GM21576 (cell line): Measurements from ENCODE around the gene G6PC1.
"Not testable (repeated sequence)": the region's sequence is repeated elsewhere in the genome, so short reads cannot be mapped to it uniquely, and the experiment has no call there.

ENCODE experiments used
- ATAC-seq: cut with Tn5 transposase; IDR thresholded peaks from one replicate; pipeline ENCODE4 v1.9.1; 2021; ENCODE audit warnings: mild to moderate bottlenecking, moderate library complexity; ENCODE audit not compliant: unreplicated experiment

The G6PC1 gene

DNA sequence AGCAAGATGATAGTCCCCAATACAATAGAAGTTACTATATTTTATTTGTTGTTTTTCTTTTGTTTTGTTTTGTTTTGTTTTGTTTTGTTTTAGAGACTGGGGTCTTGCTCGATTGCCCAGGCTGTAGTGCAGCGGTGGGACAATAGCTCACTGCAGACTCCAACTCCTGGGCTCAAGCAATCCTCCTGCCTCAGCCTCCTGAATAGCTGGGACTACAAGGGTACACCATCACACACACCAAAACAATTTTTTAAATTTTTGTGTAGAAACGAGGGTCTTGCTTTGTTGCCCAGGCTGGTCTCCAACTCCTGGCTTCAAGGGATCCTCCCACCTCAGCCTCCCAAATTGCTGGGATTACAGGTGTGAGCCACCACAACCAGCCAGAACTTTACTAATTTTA lies 618 bp upstream of the G6PC1 start:
- ATAC-seq, result not testable (repeated sequence)

GRCh38 chr17:42901535-42902229 lies 1.1 kb downstream of the G6PC1 start:
- no peak for ATAC-seq

GRCh38 chr17:42904110-42904469 lies 3.5 kb downstream of the G6PC1 start:
- no peak for ATAC-seq

- no peak for ATAC-seq
Observed at GRCh38 chr17:42906772-42907446, 6.3 kb downstream of the G6PC1 start.

DNA sequence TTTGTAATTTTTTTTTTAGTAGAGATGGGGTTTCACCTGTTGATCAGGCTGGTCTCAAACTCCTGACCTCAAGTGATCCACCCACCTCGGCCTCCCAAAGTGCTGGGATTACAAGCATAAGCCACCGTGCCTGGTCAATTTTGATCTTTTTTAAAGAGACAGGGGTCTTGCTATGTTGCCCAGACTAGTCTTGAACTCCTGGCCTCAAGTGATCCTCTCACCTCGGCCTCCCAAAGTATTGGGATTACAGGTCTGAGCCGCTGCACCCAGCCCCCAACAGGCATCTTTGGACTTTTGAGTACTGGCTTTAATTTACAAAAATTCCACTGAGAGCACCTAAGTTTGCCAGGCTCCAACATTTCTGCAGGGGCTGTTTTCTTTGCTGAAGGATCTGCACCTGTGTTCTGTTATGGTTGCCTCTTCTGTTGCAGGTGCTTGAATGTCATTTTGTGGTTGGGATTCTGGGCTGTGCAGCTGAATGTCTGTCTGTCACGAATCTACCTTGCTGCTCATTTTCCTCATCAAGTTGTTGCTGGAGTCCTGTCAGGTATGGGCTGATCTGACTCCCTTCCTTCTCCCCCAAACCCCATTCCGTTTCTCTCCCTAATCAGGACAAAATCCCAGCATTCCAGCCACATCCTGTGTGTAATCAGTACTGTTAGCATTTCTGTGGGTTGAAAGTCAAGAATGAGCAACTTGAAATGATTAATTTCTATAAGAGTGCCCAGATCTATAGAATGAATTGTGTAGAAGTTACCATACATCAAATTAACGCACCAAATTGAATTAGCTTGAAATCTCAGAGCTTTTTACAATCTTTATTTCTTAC lies 8.5 kb downstream of the G6PC1 start:
- no peak for ATAC-seq

DNA sequence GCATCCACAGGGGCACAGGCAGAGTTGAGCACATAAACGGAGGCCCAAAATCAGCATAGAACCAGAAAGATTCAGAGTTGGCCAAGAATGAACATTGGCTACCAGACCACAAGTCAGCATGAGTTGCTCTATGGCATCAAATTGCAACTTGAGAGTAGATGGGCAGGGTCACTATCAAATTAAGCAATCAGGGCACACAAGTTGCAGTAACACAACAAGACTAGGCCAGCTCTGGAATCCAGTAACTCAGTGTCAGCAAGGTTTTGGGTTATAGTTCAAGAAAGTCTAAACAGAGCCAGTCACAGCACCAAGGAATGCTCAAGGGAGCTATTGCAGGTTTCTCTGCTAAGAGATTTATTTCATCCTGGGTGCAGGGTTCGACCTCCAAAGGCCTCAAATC lies 12.9 kb downstream of the G6PC1 start:
- no peak for ATAC-seq

- no peak for ATAC-seq
Observed at GRCh38 chr17:42913981-42914617, 13.5 kb downstream of the G6PC1 start.

- not testable (repeated sequence) for ATAC-seq
Observed at GRCh38 chr17:42915288-42915687, 14.7 kb downstream of the G6PC1 start.

DNA sequence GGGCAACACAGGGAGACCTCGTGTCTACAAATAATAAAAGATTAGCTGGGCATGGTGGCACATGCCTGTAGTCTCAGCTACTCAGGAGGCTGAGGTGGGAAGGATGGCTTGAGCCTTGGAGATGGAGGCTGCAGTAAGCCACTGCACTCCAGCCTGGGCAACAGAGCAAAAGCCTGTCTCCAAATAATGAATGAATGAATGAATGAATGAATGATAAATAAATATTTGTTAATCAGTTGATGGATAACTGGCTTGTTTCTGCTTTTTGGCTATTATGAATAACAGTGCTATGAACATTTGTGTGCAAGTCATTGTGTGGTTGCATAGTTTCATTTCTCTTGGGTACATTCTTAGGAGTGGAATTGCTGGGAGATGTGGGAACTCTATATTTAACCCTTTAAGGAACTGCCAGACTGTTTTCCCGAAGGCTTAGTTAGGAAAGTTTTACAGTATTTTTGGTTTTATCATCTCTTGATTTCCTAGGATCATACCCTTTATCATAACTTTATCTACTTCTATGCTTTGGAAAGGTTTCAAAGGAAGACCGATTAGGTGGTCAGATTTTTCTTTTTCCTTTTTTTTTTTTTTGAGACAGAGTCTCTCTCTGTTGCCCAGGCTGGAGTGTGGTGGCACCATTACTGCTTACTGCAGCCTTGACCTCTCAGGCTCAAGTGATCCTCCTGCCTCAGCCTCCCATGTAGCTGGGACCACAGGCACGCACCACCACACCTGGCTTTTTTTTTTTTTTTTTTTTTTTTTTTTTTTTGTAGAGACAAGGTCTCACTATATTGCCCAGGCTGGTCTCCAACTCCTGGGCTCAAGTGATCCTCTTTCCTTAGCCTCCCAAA lies 16.0 kb downstream of the G6PC1 start:
- ATAC-seq, result not testable (repeated sequence)

DNA sequence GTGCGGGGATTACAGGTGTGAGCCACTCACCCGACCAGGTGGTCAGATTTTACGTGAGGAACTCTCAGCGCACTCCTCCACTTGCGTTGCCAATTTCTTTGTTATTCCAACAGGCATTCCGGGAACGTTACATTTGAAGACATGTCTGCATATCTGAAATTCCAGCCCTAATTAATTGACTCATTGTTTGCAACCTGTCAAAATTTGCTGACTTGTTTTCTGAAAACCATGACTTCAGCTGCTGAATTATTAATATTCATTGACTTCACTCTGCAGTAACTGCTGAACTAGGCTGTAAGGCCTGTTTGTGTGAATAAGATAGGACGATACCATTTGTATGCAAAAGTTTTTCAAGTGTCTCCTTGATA lies 16.6 kb downstream of the G6PC1 start:
- no peak for ATAC-seq

DNA sequence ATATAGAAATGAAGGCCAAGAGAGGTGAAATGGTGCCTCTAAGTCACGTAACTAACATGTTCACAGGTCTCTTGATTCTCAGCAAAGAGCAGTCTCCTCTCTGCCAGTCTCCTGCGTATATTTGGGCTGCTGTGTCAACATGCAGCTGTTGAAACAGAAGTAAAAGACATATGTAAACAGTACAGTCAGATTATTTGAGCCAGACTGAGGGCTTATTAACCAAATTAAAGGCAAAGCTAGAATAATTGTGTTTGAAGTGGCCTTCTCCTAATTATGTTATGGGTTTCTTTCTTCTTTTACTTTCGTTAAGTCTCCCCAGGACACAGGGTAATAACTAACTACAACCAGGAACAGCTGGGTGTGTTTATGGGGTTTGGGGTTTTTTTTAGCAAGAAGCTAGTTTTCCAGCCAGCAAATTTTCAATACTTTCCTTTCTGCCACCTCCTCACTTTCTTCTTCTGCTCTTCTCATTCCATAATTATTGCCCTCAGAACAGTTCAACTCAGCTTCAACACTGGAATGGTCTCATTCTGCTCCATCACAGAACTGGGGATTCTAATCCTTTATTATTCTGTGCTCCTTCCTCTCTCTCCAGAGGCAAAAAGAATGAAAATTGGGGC lies 18.4 kb downstream of the G6PC1 start:
- no peak for ATAC-seq

- ATAC-seq, result not testable (repeated sequence)
Observed at GRCh38 chr17:42919522-42920077, 19.0 kb downstream of the G6PC1 start.

DNA sequence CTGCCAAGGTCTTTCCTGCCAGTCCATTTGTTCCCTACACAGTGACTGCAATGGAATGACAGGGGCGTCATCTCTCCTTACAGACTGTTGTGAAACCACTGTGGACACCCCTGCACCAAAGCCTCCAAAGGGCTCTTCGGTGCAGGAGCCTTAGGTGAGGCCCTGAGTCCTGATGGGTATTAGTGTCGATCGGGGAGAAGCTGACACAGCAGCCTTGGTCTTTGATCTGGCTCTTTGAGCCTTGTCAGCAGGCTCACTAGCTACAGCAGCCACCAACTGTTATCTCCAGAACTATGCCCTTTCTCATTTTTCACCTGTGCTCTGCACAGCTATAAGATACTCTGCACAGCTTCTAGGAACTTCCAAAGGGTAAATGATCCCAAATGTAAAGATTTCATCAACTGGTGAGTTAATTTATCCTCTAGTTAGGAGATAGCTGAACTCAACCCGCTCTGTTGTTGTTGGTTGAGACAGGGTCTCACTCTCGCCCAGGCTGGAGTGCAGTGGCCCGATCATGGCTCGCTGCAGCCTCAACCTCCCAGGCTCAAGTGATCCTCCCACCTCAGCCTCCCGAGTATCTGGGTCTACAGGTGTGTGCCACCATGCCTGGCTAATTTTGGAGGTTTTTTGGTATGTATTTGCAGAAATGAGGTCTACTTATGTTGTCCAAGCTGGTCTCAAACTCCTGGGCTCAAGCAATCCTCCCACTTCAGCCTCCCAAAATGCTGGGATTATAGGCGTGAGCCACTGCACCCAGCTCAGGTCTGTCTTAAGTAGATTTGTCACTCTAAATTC lies 19.7 kb downstream of the G6PC1 start:
- no peak for ATAC-seq

DNA sequence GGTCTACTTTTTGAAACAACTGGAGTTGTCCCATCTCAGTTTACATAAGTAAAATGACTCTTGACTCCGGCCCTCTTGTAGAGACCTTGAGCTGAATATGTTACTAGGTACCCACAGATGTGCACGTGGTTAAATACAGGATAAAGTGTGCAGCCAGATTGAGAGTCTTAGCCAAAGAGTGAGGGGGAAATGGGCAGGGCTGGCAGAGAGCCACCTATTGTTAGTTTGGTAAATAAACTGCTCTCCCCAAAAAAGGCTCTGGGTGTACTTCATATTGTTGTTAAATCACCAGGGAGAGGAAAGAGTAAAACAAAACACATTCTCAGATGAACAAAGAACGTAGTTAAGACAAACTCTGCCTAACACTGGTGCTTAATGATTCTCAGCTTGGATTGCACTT lies 20.3 kb downstream of the G6PC1 start:
- ATAC-seq, result no peak

DNA sequence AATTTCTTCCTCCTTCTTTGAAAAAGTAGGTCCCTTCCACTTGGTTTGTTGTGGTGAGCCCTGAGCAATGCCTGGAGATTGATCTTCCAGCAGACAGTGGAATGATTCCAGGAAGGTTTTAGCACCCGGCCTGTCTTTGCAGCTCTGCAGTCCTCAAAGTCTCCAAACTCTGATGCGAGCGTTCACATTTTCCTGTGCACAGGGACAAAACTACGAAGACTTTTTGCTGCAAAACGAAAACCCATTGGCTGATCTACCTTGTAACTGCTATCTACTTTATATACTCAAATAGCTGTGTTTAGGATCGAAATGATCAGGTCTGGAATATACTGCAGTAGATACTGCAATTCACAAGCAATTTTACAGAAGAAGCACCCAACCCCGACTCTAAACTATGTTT lies 21.7 kb downstream of the G6PC1 start:
- ATAC-seq, result no peak

DNA sequence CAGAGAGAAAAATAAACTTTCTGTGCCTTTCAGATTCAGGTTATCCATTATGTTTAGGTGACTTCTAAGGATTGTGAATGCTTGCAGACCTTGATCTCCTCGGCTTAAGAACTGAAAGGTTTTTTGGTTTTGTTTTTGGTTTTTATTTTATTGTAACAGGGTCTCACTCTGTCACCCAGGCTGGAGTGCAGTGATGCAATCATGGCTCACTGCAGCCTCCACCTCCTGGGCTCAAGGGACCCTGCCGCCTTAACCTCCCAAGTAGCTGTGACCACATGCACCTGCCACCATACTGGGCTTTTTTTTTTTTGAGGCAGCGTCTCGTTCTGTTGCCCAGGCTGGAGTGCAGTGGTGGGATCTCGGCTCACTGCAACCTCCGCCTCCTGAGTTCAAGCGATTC lies 22.9 kb downstream of the G6PC1 start:
- not testable (repeated sequence) for ATAC-seq

DNA sequence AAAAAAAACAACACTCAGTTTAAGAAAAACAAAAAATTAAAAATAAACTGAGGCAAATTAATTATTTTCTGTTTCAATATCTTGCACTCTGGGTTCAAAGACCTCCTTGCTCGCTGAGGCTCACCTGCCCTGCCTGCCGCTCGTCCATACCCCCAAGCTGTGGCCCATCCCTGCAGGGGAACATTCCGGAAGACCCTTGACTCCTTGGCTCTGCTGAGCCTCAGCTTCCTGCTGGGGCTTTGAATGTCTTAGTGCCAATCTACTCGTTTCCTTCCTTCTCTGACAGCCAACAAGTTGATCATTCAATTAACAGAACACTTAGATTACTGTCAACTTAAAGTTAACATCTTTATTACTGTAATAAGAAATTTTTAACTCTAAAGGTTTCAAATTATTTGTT lies 24.3 kb downstream of the G6PC1 start:
- no peak for ATAC-seq

GRCh38 chr17:42928714-42929496 lies 28.3 kb downstream of the G6PC1 start:
- no peak for ATAC-seq
